ENCODE results near the gene KLHL30.
A peak's percentile ranks its signal among the peaks of the same experiment; 100 is the strongest.

- no peak for TF ChIP-seq MAX (IDR thresholded peaks at IDR 0.05)
- TF ChIP-seq CEBPB (IDR thresholded peaks at IDR 0.05), result no peak
- TF ChIP-seq REST (IDR thresholded peaks at IDR 0.05; ENCODE audit: low read depth), result no peak
- TF ChIP-seq TAF1 (IDR thresholded peaks at IDR 0.05; ENCODE audit: low read depth), result no peak
- no peak for TF ChIP-seq YY1 (IDR thresholded peaks at IDR 0.05; ENCODE audit: low read depth)
- TF ChIP-seq RAD21 (IDR thresholded peaks at IDR 0.05; ENCODE audit: low read depth), result peak; percentile 51
Observed at GRCh38 chr2:238106698-238107524, 31.6 kb upstream of the KLHL30 start.

All from Ishikawa (cell line).